Retinal pigment epithelial cell (primary cell): ENCODE results near the gene WLS.

Experiments used
- DNase-seq: peaks from one replicate; pipeline ENCODE4 v3.0.0-alpha.2; 2010; ENCODE audit warnings: low read depth
- H3K4me3 ChIP-seq: 2 replicates; pipeline ENCODE4 v1.5.1; 2011; ENCODE audit warnings: mild to moderate bottlenecking, low read length, control low read depth, moderate library complexity
- TF ChIP-seq, protein P1 (sequence below): conservative IDR thresholded peaks from 2 replicates; pipeline ENCODE4 v1.5.1; 2011; ENCODE audit warnings: low read depth, low read length, control low read depth, inconsistent platforms

WLS gene

DNA sequence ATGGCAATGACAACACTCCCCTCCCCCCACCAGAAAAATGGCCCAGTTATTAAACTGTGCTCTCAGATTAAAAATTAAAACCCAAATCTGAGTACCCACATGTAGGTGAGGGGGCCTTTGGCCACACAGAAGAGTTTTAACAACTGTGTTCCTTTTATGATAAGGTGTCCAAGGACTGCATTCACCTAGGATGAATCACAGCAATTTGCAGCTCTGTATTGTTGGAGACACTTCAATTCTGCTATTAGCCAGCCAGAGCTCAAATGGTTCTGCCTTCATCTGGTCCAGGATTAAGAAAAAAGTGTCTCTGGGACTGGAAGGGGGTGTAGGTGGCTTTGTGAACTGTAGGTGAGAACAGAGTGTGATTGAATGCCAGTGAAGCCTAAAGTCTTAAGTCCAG is 138.6 kb downstream of the WLS start:
- TF ChIP-seq, protein P1, sequence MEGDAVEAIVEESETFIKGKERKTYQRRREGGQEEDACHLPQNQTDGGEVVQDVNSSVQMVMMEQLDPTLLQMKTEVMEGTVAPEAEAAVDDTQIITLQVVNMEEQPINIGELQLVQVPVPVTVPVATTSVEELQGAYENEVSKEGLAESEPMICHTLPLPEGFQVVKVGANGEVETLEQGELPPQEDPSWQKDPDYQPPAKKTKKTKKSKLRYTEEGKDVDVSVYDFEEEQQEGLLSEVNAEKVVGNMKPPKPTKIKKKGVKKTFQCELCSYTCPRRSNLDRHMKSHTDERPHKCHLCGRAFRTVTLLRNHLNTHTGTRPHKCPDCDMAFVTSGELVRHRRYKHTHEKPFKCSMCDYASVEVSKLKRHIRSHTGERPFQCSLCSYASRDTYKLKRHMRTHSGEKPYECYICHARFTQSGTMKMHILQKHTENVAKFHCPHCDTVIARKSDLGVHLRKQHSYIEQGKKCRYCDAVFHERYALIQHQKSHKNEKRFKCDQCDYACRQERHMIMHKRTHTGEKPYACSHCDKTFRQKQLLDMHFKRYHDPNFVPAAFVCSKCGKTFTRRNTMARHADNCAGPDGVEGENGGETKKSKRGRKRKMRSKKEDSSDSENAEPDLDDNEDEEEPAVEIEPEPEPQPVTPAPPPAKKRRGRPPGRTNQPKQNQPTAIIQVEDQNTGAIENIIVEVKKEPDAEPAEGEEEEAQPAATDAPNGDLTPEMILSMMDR, result no peak
- DNase-seq, result no peak
- no peak overlapping the region for H3K4me3 ChIP-seq

- DNase-seq, result no peak
- TF ChIP-seq, protein P1, result no peak
- H3K4me3 ChIP-seq, result no peak overlapping the region
Measured at GRCh38 chr1:68087184-68087583, 145.1 kb downstream of the WLS start.

GRCh38 chr1:68085752-68086151 is 146.6 kb downstream of the WLS start:
- no peak for DNase-seq

DNA sequence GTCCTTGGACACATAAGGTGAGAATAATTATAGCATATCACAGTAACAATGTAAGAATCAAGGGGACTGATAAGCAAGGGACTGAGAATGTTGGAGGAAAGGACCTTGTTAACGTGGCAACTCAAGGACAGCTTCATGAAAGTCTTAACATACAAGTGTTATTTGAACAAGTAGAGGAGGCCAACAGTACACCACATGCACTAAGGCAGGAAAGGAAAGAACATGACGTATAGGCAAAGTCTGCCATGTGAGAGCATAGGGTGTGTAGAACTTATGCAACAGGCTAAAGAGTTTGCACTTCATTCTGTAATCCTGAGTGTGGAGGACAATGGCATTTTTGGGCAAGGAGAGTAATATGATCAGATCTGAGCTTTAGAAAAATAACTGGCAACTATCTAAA is 148.6 kb downstream of the WLS start:
- DNase-seq, result no peak
- H3K4me3 ChIP-seq, result no peak overlapping the region
- TF ChIP-seq, protein P1, result no peak

More at GRCh38 chr1:68085752-68086151, 146.6 kb downstream of the WLS start:
- H3K4me3 ChIP-seq, result no peak overlapping the region
- TF ChIP-seq, protein P1, result no peak

- no peak for DNase-seq
- H3K4me3 ChIP-seq, result no peak overlapping the region
- TF ChIP-seq, protein P1, result no peak
Measured at GRCh38 chr1:68081775-68082283, 150.5 kb downstream of the WLS start.

DNA sequence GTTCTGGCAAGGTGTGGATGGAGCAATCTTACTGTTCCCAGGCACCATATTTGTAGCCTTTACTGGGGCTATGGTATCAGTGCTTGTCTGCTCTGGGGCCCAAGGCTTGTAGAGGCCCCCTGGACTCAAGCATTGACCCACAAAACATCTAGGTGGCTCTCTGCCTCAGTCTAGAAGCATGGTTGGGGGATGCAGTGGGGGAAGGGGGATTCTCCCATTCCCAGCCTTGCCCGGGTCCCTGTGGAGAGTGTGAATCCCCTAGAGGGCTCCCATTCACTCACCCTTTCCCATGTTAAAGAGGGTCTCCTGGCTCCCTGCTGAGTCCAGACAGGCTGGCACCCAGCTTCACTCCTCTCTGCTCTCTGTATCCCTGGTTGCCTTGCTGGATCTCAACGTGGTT is 153.7 kb downstream of the WLS start:
- no peak for DNase-seq
- H3K4me3 ChIP-seq, result no peak overlapping the region
- TF ChIP-seq, protein P1, result no peak
